KOPT-K1 (cell line): ENCODE data around the gene ANXA6.

Experiments used
- H3K27ac ChIP-seq: fragments of 200-600 bp; sonication (generic); 2 replicates; pipeline ENCODE4 v1.5.1; 2016; ENCODE audit warnings: antibody characterized with exemption, mild to moderate bottlenecking, low read depth, low read length; ENCODE audit not compliant: poor library complexity, severe bottlenecking
- H3K36me3 ChIP-seq: fragments of 200-600 bp; sonication (generic); 2 replicates; pipeline ENCODE4 v1.5.1; 2017; ENCODE audit warnings: antibody characterized with exemption, mild to moderate bottlenecking, low read length, moderate library complexity; ENCODE audit not compliant: insufficient read depth
- H3K9me3 ChIP-seq: fragments of 200-600 bp; sonication (generic); 2 replicates; pipeline ENCODE4 v1.5.1; 2017; ENCODE audit warnings: antibody characterized with exemption, low read length, mild to moderate bottlenecking; ENCODE audit not compliant: insufficient read depth, poor library complexity, severe bottlenecking

The ANXA6 gene

GRCh38 chr5:151132963-151133362, 24.6 kb downstream of the ANXA6 start:
- Histone ChIP-seq H3K27ac (no peak overlapping the region), H3K36me3 (peaks cover 100% of the 10 kb centered on the region), H3K9me3 (no peaks in the 10 kb centered on the region)

DNA sequence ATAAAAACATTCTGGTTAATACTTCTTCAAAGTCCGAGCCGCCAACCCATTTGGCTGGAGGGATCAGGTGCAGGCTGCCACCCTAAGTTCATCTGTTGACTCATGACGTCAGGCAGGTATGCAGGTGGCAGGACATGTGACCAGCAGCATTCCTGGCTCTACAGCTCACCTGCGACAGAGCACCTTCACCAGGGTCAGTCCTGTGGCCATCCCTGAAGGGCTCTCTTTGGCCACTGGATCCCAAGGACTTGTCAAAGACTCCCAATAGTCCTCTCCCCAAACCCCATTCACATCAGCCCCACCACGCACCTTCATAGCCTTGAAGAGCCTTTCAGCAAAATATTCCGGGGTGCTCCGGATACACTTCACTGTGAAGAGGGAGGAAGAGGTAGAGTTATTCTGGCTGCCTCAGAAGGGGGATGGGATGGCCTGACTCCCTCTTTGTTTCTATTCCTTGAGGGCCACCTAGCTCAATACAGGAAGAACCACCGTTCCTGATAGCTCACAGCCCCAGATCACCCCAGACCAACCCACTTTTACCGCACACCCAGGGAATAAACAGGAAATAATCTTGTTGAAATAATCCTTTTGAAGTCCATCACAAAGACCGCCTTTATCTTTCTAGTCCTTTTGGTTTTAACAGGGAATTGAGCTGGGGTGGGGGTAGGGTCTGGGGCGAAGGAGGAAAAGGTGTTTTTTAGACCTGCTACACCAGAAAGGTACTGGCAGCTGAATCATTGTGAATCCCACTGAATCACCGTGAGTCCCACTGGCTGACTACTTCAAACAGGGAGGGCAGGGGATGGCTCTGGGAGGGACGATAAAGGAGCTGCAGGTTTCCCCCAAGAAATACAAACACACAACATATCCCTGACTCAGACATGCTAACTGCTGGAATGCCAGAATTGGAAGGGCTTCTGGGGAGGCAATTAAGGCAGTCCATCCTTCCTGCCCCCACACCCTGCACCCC, 26.4 kb downstream of the ANXA6 start:
- Histone ChIP-seq H3K36me3 (peaks cover 100% of the 10 kb centered on the region), H3K9me3 (no peaks in the 10 kb centered on the region), H3K27ac (no peak overlapping the region)

DNA sequence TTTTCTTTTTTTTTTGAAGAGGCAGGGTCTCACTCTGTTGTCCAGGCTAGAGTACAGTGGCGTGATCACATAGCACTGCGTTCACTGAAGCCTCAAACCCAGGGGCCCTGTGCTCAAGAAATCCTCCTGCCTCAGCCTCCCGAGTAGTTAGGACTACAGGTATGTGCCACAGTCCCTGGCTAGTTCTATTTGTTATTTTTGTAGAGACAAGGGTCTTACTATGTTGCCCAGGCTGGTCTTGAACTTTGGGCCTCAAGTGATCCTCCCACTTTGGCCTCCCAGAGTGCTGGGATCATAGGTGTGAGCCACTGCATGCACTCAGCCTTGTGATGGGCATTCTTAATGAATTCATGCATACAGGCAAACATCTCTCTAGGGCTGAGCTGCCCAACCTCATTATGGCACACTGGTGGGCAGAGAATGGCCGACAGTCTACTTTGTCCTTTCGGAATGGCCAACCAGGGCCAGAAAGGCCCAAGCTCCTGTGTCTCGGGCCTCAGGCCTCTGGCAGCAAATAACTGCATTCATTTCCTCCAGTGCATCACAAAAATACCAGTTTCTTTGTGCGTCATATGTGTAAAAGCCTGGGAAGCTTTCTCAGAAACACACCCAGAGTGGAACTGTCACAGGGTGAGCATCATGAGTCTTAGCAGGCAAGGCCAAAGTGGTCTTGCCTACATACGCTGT, 27.2 kb downstream of the ANXA6 start:
- no peak overlapping the region for H3K27ac ChIP-seq
- H3K9me3 ChIP-seq = no peaks in the 10 kb centered on the region
- peaks cover 100% of the 10 kb centered on the region for H3K36me3 ChIP-seq

GRCh38 chr5:151128817-151129216, 28.8 kb downstream of the ANXA6 start:
- peaks cover 100% of the 10 kb centered on the region for H3K36me3 ChIP-seq
- no peaks in the 10 kb centered on the region for H3K9me3 ChIP-seq
- no peak overlapping the region for H3K27ac ChIP-seq

DNA sequence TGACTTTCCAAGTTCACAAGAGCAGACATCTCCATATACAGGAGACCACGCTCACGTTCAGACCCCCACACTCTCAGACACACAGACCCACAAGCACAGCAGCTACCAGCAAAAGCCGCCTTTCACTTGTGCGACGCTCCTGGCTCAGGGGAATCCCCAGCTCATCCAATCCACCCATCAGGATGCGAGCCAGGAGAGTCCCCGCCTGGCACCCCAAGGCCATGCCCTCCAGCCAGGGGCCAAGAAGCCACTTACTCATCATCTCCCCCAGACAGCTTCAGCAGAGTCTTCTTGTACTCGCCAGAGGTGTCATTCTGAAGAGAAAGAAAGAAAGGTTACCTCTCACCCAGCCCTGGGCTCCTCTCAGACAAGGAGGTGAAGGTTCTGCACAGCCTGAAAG, 29.7 kb downstream of the ANXA6 start:
- Histone ChIP-seq H3K27ac (no peak overlapping the region), H3K36me3 (peaks cover 100% of the 10 kb centered on the region), H3K9me3 (no peaks in the 10 kb centered on the region)

DNA sequence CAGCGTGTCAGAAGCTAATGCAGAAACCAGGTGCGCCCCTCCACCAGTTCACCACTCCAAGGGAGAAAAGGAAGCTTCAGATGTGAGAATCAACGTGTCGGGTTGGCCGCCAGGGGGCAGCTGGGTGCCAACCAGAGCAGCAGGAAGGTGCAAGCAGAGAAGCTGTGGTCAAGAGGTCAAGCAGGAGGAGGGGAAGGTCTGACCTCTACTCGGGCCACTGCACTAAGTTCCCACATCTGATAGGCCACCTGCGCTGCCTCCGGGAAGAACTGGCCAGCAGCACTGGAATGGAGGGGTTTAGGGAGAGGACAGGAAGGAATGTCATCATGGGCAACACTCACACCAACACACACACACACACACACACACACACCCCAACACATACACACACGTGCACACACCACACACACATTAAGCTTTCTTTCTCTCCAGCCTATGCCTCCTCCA, 31.4 kb downstream of the ANXA6 start:
- Histone ChIP-seq H3K27ac (no peak overlapping the region), H3K9me3 (no peaks in the 10 kb centered on the region), H3K36me3 (peaks cover 100% of the 10 kb centered on the region)

- Histone ChIP-seq H3K9me3 (no peaks in the 10 kb centered on the region), H3K27ac (no peak overlapping the region), H3K36me3 (peaks cover 100% of the 10 kb centered on the region)
Measured at GRCh38 chr5:151125421-151125820, 32.2 kb downstream of the ANXA6 start.

DNA sequence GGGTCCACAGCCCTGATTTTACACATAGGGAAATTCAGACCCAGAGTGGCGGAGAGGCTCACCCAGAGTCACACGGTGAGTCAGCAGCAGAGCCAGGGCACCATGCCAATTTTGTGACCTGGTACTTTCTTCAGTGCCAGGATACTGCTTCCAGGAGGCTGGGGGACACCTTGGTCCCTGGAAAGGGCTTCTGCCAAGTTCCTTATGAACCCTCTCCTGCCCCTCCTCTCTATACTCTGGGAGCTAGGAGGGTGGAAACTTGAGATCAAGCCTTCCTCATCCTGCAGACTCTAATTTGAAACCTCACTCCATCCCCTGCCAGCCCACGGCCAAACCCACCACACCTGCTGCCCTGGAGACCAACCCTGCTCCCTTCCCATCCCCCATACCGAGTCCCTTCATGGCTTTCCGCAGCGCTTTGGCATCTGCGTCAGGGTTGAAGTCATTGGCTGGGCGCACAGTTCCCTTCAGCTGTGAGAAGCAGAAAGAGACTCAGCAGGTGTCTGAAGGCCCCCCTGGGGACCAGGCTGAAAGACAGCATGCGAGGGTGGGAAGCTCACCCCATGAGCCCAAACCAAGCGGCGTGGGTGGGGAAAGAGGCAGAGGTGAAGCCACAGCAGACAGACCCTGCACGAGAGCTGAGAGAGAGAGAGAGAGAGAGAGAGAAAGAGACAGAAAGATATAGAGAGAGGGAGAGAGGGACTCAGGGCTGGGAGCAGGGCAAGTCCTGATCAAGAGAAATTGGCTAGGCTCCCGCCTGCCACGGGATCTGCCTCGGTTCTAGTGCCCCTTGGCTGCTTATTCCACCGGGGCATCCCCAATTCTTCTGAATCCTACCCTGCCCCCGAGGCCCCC, 33.5 kb downstream of the ANXA6 start:
- Histone ChIP-seq H3K36me3 (peaks cover 100% of the 10 kb centered on the region), H3K27ac (no peak overlapping the region), H3K9me3 (no peaks in the 10 kb centered on the region)

DNA sequence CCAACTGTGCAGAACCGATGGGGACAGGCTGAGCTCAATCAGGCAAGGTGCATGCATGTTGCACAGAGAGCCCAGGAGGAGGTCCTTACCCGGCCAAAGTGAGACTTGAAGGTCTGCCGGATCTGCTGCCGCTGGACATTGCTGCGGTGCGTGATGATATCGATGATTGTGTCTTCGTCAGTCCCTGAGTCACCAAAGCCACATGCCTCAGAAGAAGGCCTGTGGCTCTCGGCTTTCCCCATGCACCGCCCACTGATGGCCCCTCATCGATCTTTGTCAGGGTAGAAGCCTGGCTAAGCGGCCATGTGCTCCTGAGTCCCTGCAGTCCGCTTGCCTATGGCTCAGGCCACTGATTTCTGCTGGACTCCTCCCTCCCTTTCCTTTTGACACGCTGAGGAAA, 34.8 kb downstream of the ANXA6 start:
- Histone ChIP-seq H3K36me3 (peaks cover 96% of the 10 kb centered on the region), H3K9me3 (no peaks in the 10 kb centered on the region), H3K27ac (no peak overlapping the region)

DNA sequence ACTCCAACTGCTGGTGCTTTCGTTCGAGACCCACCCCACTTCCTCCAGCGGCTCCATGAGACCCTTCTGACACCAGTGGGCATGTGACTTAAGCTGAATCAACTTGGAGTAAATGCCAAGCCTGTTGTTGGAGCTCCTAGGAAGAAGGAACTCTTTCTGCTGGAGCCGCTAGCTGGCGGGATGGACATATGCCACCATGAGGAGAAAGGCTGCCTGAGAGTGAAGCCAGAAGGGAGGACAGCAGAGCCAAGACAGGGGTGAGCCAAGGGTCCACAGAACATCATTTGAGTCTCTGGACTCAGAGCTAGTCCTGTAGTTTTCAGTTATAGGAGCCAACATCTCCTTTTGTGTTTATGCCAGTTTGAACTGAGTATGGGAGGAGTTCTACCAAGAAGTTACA, 35.9 kb downstream of the ANXA6 start:
- Histone ChIP-seq H3K36me3 (peaks cover 96% of the 10 kb centered on the region), H3K9me3 (no peaks in the 10 kb centered on the region)

DNA sequence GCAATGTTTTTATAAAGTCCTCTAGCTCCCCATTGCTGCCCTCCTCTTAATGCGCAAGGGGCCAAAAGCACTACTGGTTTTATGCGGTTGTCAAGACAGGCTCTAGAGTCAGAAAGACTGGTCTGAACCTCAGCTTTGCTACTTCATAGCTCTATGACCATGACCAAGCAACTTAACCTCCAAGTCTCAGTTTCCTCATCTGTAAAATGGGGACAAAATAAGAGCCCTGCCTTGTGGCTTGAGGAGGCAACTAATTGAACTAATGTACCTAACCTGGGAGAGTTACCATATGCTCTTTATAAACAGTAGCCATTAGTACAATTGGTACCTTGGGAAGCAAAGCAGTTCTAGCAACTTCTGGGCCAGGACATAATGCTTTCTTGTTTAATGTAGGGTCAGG, 36.5 kb downstream of the ANXA6 start:
- peaks cover 96% of the 10 kb centered on the region for H3K36me3 ChIP-seq
- H3K9me3 ChIP-seq = no peaks in the 10 kb centered on the region
- H3K27ac ChIP-seq = no peak overlapping the region

More for the DNA sequence above, 35.9 kb downstream of the ANXA6 start:
- H3K27ac ChIP-seq = no peak overlapping the region

DNA sequence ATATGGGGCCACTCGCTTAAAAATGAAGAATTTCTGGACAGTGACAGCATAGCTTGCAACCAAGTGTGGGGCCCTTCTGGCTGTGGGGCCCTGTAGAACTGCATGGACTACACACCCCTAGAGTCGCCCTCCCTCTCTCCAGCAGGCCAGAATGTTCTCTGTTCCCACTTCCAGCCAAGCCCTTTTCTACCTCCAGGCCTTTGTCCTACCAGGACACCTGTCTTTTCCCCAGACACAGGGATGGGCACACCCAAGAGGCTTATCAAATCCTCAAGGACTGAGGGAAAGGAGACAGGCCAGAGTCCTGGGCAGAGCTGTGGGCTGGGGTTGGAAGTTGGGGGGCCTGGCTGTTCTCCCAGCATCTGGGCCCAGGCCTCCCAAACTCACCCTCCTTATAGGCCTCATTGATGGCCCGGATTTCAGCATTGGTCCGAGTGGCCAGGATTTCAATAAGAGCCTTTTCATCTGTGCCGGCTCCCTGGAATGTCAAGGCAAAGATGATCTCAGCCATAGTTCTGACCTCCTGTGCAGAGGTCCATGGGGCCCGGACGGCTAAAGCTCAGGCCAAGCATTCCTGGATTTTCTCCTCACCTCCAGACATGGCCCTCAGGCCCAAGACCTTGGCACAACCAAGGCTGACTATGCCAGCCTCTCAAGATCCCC, 38.5 kb downstream of the ANXA6 start:
- no peak overlapping the region for H3K27ac ChIP-seq
- no peaks in the 10 kb centered on the region for H3K9me3 ChIP-seq
- peaks cover 92% of the 10 kb centered on the region for H3K36me3 ChIP-seq

DNA sequence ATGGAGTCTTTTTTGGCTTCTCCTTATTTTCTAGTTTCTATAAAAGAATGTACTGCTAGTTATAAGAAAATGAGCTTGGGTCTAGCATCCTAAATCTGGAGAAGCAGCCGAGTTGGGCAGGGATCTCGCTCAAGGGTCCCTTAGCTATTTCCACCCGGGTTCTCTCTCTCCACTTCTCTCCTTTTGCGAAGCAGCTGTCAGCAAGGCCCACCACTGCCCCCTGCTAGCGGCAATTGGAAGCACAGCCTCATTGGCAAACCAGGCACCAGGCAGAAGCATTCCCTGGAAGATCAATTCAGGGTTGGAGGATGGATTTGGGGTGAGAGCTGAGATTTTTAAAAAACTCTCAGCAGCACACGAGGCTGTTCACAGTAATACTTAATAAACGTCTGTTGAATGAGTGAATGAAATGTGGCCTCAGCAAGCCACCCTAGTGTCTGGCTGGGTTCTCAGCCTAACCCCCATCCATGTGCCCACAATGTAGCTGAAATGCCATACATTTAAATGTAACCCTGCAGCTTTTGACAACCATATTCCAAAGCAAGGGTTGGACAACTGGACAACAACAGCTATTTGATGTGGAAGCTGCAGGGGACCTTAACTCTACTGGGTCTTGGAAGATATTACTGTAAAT, 42.2 kb downstream of the ANXA6 start:
- Histone ChIP-seq H3K9me3 (no peaks in the 10 kb centered on the region), H3K36me3 (peaks cover 88% of the 10 kb centered on the region), H3K27ac (no peak overlapping the region)

GRCh38 chr5:151113651-151114050, 43.9 kb downstream of the ANXA6 start:
- H3K36me3 ChIP-seq = peaks cover 88% of the 10 kb centered on the region
- no peaks in the 10 kb centered on the region for H3K9me3 ChIP-seq
- no peak overlapping the region for H3K27ac ChIP-seq
